Natural killer cell (primary cell): ENCODE results near the gene NRSN2. TPM values are rescaled to one million over a fixed set of nuclear protein-coding genes. Genes with fewer than 3 reads are reported as not detected.
A peak's percentile ranks its signal among the peaks of the same experiment; 100 is the strongest.

Experiments used
- ATAC-seq, 3 donors: fragments of 150-1000 bp in 2 of 3; fragments of 200-7000 bp in 1 of 3; cut with Tn5 transposase; 1 replicate in 1 of 3; 2 replicates in 2 of 3; pipeline ENCODE4 v1.10.0; 2021; ENCODE audit warnings: mild to moderate bottlenecking in 2 of 3, moderate library complexity in 2 of 3
- DNase-seq, 2 donors: peaks; one replicate each; pipeline versions ENCODE4 v3.0.0 to v3.0.0-alpha.2; 2013 to 2021; ENCODE audit warnings: mixed read lengths in 1 of 2
- H3K27ac ChIP-seq: one replicate; pipeline ENCODE4 v1.5.1; 2013; ENCODE audit warnings: mild to moderate bottlenecking, low read length
- H3K27me3 ChIP-seq: one replicate; pipeline ENCODE4 v1.6.1; 2013; ENCODE audit warnings: low read length; ENCODE audit not compliant: control insufficient read depth, insufficient read depth
- H3K36me3 ChIP-seq: one replicate; pipeline ENCODE4 v1.6.1; 2013; ENCODE audit warnings: low read length; ENCODE audit not compliant: control insufficient read depth, insufficient read depth
- H3K4me1 ChIP-seq: one replicate; pipeline ENCODE4 v1.6.1; 2013; ENCODE audit warnings: low read length; ENCODE audit not compliant: control insufficient read depth, insufficient read depth
- H3K4me3 ChIP-seq: one replicate; pipeline ENCODE4 v1.5.1; 2013; ENCODE audit warnings: low read length
- H3K9me3 ChIP-seq: one replicate; pipeline ENCODE4 v1.6.1; 2013; ENCODE audit warnings: low read length; ENCODE audit not compliant: control insufficient read depth, insufficient read depth
- H3K27ac Mint-ChIP-seq, 2 donors: one replicate each; pipeline ENCODE4 v1.8.0; 2022; ENCODE audit warnings: mild to moderate bottlenecking in 2 of 2, mixed read lengths in 2 of 2, moderate library complexity in 1 of 2
- H3K27me3 Mint-ChIP-seq, 2 donors: one replicate each; pipeline ENCODE4 v1.8.0; 2022; ENCODE audit warnings: low read depth in 2 of 2, mixed read lengths in 2 of 2
- H3K36me3 Mint-ChIP-seq: one replicate; pipeline ENCODE4 v1.8.0; 2022; ENCODE audit warnings: mixed read lengths
- H3K4me1 Mint-ChIP-seq, 2 donors: one replicate each; pipeline ENCODE4 v1.8.0; 2022; ENCODE audit warnings: mixed read lengths in 2 of 2
- H3K4me3 Mint-ChIP-seq: one replicate; pipeline ENCODE4 v1.8.0; 2022; ENCODE audit warnings: mild to moderate bottlenecking, moderate library complexity, mixed read lengths
- H3K9me3 Mint-ChIP-seq, 2 donors: one replicate each; pipeline ENCODE4 v1.8.0; 2022; ENCODE audit warnings: mixed read lengths in 2 of 2
- WGBS: methylation state at CpG from one replicate; pipeline ENCODE4 v1.1.7; 2013; ENCODE audit warnings: missing lambda C conversion rate; ENCODE audit not compliant: insufficient coverage; 5-methylcytosine and 5-hydroxymethylcytosine counted together
- intact Hi-C: fragments of 100-400 bp; cut with micrococcal nuclease; formaldehyde crosslinking; loops from one replicate; pipeline ENCODE4 v1.14.2; 2022
- total RNA-seq, 4 donors: library from RNA; stranded (reverse); fragments of 120-200 nt in 1 of 4; gene quantifications; one replicate each; pipeline versions ENCODE4 v1.2.3 to v1.2.4, GENCODE V29; 2013 to 2022
- TF ChIP-seq, protein P1 (sequence below): fragments of 200-600 bp; IDR thresholded peaks from one replicate; pipeline ENCODE4 v1.8.0; 2022; ENCODE audit warnings: antibody characterized with exemption

Gene NRSN2
- total RNA-seq, 3 donors from 2014 or later (not counting 1 experiment from before 2014, with no cell fraction given), result 6.6 to 9.3 (median 8.4) TPM

DNA sequence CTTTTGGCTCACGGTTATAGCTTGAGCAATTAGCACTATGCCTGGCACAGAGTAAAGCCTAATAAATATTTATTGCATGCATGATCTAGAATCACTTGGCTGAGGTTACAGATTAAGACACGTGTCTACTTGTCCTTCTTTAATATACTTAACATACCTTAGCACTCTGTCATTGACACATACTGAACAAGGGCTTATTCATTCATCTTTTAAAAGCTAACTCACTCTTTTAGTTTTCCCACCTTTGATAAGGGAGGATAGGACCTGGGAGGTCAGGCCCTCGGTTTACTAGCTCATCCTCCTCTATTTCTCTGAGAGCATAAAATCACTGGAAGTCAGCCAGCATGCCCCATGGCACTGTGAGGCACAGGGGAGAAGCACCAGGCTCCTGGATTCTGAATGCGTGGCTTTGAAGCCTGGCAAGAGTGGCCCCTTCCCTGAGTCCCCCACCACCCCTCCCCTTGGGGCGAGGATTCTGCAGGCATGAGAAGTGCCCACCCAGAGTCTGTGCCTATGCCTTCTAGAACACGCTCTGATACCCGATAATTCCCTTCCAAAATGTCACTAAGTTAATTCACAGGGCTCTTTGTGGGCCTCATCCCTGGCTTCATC is 38.4 kb upstream of the NRSN2 start:
- no peaks in the 10 kb centered on the region for H3K9me3 ChIP-seq
- no peak for DNase-seq
- TF ChIP-seq, protein P1, sequence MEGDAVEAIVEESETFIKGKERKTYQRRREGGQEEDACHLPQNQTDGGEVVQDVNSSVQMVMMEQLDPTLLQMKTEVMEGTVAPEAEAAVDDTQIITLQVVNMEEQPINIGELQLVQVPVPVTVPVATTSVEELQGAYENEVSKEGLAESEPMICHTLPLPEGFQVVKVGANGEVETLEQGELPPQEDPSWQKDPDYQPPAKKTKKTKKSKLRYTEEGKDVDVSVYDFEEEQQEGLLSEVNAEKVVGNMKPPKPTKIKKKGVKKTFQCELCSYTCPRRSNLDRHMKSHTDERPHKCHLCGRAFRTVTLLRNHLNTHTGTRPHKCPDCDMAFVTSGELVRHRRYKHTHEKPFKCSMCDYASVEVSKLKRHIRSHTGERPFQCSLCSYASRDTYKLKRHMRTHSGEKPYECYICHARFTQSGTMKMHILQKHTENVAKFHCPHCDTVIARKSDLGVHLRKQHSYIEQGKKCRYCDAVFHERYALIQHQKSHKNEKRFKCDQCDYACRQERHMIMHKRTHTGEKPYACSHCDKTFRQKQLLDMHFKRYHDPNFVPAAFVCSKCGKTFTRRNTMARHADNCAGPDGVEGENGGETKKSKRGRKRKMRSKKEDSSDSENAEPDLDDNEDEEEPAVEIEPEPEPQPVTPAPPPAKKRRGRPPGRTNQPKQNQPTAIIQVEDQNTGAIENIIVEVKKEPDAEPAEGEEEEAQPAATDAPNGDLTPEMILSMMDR, result no peak
- Mint-ChIP-seq H3K27me3 (peaks cover 0 to 2% of the 10 kb centered on the region in 2 donors), H3K9me3 (no peaks in the 10 kb centered on the region), H3K27ac (peak overlapping the region in 1 of 2 donors; percentile 90), H3K4me1 (peaks cover 16 to 20% of the 10 kb centered on the region in 2 donors), H3K4me3 (no peak overlapping the region), H3K36me3 (no peaks in the 10 kb centered on the region)
- H3K36me3 ChIP-seq, result no peaks in the 10 kb centered on the region
- no peak overlapping the region for H3K4me3 ChIP-seq
- ATAC-seq, result no peak
- no peaks in the 10 kb centered on the region for H3K27me3 ChIP-seq
- 96% methylated on average over 6 of the region's 7 CpGs for WGBS
- no peak overlapping the region for H3K27ac ChIP-seq
- intact Hi-C loops, result no loop called here
- peaks cover 10% of the 10 kb centered on the region for H3K4me1 ChIP-seq

DNA sequence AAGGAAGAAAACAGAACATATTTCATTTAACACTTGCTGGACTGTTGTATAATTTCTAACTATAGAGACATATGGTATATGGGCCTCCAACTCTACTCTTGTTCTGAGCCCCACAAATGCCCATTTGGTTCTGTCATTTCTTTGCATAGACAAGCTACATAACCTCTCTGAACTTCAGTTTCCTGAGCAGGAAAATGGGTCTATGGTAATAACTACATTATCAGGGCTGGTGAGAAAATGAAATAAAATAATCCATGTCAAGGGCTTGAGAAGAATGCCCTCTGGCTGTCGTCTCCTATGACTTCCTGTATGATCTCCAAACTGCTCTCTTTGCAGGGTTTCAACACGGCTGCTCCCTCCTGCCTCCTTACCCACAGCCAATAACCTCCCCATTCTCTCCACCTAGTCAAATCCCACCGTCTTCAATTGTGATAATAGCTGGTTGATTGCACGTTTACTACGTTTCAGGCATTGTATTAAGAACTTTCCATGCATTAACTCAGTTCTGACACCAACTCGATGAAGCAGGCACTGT is 37.5 kb upstream of the NRSN2 start:
- H3K27ac Mint-ChIP-seq, result peak overlapping the region in 1 of 2 donors; percentile 90
- peaks cover 0 to 2% of the 10 kb centered on the region in 2 donors for H3K27me3 Mint-ChIP-seq
- 35% methylated on average over 5 of the region's 6 CpGs for WGBS
- TF ChIP-seq, protein P1, result no peak
- H3K4me1 ChIP-seq, result peaks cover 10% of the 10 kb centered on the region
- H3K36me3 ChIP-seq, result no peaks in the 10 kb centered on the region
- H3K27ac ChIP-seq, result no peak overlapping the region
- peak overlapping the region; percentile 42 for H3K4me3 Mint-ChIP-seq
- intact Hi-C loops, result no loop called here
- no peaks in the 10 kb centered on the region for H3K36me3 Mint-ChIP-seq
- no peaks in the 10 kb centered on the region for H3K9me3 Mint-ChIP-seq
- DNase-seq (no peak), ATAC-seq (no peak)
- no peak overlapping the region for H3K4me3 ChIP-seq
- peaks cover 16 to 20% of the 10 kb centered on the region in 2 donors for H3K4me1 Mint-ChIP-seq
- no peaks in the 10 kb centered on the region for H3K9me3 ChIP-seq
- H3K27me3 ChIP-seq, result no peaks in the 10 kb centered on the region

DNA sequence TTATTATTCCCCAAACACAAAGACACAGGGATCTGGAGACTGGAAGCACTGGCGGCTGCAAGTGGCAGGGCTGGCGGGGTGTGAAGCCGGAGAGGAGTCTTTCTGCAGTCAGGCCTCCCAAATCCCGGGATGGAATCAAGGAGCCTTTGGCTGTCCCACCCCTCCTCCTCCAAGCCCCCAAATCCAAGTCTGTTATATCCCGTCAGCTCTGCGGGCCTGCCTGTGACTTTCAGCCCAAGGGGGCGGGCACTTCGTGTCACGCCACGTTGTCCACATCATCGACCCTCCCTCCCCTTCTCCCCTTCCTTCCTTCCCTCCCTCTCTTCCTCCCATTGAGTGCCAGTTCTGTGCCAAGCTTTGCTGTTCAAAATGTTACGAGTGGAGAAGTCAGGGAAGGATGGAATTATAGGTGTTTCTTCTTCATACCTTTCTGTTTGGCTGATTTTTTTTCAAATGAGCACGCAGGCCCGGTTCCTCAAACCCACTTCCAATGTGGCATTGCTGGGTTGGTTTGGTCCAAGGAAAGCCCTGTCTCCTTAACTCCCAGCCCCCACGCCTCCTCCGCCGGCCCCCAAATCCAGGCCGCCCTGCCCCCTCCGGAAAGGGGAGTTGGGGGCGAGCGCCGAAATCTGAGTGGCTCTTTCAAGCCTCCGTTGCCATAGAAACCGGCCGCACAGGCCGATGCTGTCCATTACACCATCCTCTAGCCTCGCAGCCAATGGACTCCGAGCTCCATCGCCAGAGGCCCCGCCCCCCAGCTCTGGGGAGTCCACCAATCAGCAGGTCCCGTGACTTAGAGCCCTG is 36.9 kb upstream of the NRSN2 start:
- intact Hi-C loops, result loop anchor here (2.0 kb wide), 1 partner anchor 15 kb away; the partner anchor contains the start of gene SOX12
- no peaks in the 10 kb centered on the region for H3K9me3 Mint-ChIP-seq

More for the DNA sequence above, 36.9 kb upstream of the NRSN2 start:
- Histone ChIP-seq H3K4me3 (peak overlapping the region; percentile 17), H3K27me3 (no peaks in the 10 kb centered on the region), H3K9me3 (no peaks in the 10 kb centered on the region), H3K27ac (no peak overlapping the region), H3K4me1 (peaks cover 10% of the 10 kb centered on the region), H3K36me3 (no peaks in the 10 kb centered on the region)
- TF ChIP-seq, protein P1, result no peak
- WGBS, result 15% methylated on average over 30 of the region's 31 CpGs
- DNase-seq (peak; percentile 75 to 84), ATAC-seq (peak; percentile 97 to 100 (median 100))
- H3K27ac Mint-ChIP-seq, result peak overlapping the region; percentile 16 to 90
- H3K4me1 Mint-ChIP-seq, result peaks cover 16 to 20% of the 10 kb centered on the region in 2 donors
- peaks cover 0 to 2% of the 10 kb centered on the region in 2 donors for H3K27me3 Mint-ChIP-seq
- H3K36me3 Mint-ChIP-seq, result no peaks in the 10 kb centered on the region
- peak overlapping the region; percentile 87 for H3K4me3 Mint-ChIP-seq
